Sigmoid colon (tissue), 4 donors: ENCODE results near the gene GGCT.

Experiments used
- CTCF ChIP-seq, 4 experiments: fragments of 450-650 bp in 3 of 4; fragments of 200-600 bp in 1 of 4; IDR thresholded peaks; one replicate each; pipeline ENCODE4 v1.5.1; 2016 to 2019; ENCODE audit warnings: antibody characterized with exemption in 4 of 4, mild to moderate bottlenecking in 3 of 4, moderate library complexity in 2 of 4
- EP300 ChIP-seq, 4 donors: sonication (generic); formaldehyde crosslinking; IDR thresholded peaks; one replicate each; pipeline ENCODE4 v1.6.1; 2017; ENCODE audit warnings: antibody characterized with exemption in 4 of 4
- POLR2AphosphoS5 ChIP-seq, 4 donors: sonication (generic); formaldehyde crosslinking; IDR thresholded peaks; one replicate each; pipeline ENCODE4 v1.6.1; 2017; ENCODE audit warnings: antibody characterized with exemption in 4 of 4

- TF ChIP-seq CTCF (IDR thresholded peaks at IDR 0.05): no peak
- no peak for TF ChIP-seq POLR2AphosphoS5 (IDR thresholded peaks at IDR 0.05)
- TF ChIP-seq EP300 (IDR thresholded peaks at IDR 0.05): no peak
These were observed 30.1 kb downstream of the GGCT start for GRCh38 chr7:30474485-30474884.
